Fibroblast of mammary gland (primary cell): Measurements from ENCODE around the gene LIPM.
"Not testable (repeated sequence)": the region's sequence is repeated elsewhere in the genome, so short reads cannot be mapped to it uniquely, and the experiment has no call there.

Source experiments
- DNase-seq: peaks from one replicate; pipeline ENCODE4 v3.0.0-alpha.2; 2010; ENCODE audit warnings: low read depth
- H3K4me3 ChIP-seq: 2 replicates; pipeline ENCODE4 v1.5.1; 2011; ENCODE audit warnings: low read depth, mild to moderate bottlenecking, low read length, moderate library complexity; ENCODE audit not compliant: control insufficient read depth
- TF ChIP-seq, protein P1 (sequence below): conservative IDR thresholded peaks from 2 replicates; pipeline ENCODE4 v1.5.1; 2011; ENCODE audit warnings: low read depth, low read length, inconsistent platforms; ENCODE audit not compliant: control insufficient read depth, insufficient read depth

The LIPM gene

DNA sequence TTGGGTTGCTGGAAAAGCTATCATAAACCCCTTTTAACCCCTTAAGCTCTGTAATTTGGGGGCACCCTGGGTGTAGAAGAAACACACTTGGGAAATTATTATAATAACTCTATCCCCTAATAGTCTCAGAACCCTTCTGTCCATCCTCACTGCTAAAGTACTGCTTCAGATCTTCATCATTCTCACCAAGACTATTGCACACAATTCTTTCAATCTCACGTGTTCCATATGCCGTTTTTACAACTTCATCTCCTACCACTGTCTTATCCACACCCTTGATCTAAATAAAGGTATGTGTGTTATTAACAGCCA is 33.3 kb downstream of the LIPM start:
- DNase-seq = no peak
- H3K4me3 ChIP-seq = no peak overlapping the region
- TF ChIP-seq, protein P1, sequence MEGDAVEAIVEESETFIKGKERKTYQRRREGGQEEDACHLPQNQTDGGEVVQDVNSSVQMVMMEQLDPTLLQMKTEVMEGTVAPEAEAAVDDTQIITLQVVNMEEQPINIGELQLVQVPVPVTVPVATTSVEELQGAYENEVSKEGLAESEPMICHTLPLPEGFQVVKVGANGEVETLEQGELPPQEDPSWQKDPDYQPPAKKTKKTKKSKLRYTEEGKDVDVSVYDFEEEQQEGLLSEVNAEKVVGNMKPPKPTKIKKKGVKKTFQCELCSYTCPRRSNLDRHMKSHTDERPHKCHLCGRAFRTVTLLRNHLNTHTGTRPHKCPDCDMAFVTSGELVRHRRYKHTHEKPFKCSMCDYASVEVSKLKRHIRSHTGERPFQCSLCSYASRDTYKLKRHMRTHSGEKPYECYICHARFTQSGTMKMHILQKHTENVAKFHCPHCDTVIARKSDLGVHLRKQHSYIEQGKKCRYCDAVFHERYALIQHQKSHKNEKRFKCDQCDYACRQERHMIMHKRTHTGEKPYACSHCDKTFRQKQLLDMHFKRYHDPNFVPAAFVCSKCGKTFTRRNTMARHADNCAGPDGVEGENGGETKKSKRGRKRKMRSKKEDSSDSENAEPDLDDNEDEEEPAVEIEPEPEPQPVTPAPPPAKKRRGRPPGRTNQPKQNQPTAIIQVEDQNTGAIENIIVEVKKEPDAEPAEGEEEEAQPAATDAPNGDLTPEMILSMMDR = no peak

DNA sequence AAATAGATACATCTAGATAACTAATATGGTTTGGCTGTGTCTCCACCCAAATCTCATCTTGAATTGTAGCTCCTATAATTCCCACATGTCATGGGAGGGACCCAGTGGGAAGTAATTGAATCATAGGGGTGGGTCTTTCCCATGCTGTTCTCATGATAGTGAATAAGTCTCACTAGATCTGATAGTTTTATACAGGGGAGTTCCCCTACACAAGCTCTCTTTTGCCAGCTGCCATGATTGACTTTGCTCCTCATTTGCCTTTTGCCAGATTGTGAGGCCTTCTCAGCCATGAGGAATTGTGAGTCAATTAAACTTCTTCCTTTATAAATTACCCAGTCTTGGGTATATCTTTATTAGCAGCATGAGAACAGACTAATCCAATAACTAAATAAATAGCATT is 35.1 kb downstream of the LIPM start:
- DNase-seq = peak; percentile 18
- not testable (repeated sequence) for H3K4me3 ChIP-seq

DNA sequence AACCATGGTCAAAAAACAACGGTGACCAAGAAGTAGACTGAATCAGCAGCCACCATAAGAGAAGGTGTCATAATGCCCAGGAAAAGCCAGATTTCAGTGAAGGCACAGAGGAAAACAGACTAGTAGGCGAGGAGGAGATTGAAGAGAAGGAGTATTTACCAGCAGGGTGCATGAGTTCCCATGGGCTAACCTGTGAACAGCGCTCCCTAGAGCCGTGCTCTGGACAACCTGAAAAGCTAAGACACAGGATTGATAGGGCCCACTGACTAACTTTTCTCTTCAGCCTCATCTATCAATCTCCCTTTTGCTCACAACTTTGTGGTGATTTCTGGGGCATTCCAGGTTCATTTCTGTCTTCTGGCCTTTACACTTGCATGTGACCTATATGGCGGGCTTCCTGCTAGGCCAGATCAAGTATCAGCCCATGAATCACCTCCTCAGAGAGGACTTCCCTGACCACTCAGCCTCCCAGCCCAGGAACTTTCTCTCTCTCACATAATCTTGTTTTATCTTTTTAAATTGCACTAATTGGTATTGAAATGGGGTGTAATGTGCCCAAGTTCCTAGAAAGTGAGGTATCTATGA is 36.3 kb downstream of the LIPM start:
- DNase-seq = no peak
- TF ChIP-seq, protein P1 = no peak
- no peak overlapping the region for H3K4me3 ChIP-seq

DNA sequence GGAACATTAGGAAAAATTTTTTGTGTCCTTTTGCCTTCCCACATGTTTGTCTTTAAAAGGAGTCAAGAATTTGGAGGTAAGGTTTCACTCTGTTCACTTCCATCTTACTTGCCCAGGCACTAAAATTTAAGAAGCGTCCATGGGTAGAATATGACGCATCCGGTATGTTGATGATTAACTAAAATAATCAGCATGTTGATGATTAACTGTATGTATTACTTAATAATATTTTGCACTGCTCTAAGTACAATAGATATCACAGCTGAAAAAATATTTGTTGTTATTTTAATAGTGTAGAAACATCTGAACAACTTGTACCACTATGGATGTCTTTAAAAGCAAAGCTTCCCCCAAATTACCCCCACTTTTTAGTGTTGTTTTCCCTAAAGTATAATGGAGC is 37.6 kb downstream of the LIPM start:
- TF ChIP-seq, protein P1 = no peak
- H3K4me3 ChIP-seq = no peak overlapping the region
- DNase-seq = no peak

DNA sequence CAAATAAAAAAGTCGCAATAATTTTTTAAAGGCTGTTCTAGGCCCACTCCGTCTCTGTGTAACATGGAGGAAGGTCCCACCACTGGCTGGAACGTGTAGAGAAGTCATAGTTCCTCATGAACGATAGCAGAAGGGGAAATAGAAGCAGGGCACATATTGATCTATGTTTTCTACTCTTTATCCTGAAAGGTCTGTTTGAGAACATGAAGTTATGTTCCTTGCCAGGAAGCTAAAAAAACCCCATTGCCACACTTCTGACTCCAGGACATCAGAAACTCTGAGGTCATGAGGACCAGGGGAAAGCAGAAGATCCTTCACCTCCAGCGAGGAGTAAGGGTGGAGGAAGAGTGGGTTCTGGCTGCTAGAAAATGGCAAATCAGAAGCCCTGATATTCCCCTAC is 38.4 kb downstream of the LIPM start:
- TF ChIP-seq, protein P1 = no peak
- DNase-seq = no peak
- H3K4me3 ChIP-seq = no peak overlapping the region

DNA sequence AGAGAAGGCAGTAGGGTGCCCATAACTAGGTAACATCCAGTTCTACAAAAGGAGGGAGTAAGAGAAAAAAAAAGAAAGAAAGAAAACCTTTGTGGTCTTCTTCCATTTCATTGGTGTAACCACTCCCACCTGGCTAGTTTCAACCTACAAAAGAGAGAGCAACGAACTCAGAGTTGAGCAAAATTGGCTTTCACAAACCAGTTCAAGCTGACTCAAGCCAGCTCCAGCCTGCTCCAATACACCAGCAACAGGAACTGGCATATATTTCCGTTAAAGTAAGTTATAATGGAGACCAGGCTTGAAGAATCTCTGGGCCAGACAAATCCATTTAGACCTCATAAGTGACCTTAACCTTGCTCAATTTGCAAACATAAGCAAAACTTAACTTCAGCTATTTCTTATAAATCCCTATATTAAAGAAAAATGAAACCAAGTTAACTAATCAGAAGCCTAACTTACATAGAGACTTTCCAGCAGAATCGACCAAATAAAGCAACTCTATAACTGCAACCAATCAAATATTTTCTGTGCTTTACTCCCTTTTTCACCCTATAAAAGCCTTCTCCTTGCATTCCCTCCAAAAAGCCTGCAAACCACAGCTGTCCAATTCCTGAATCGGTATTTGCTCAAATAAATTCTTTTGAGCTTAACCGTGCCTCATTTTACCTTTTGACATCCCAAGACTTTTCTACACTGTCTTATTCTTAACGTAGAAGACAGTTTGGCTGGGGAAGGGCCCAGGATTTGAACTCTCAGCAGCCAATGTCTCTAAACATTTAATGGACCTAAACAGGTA is 39.0 kb downstream of the LIPM start:
- no peak overlapping the region for H3K4me3 ChIP-seq
- TF ChIP-seq, protein P1 = no peak
- DNase-seq = no peak

DNA sequence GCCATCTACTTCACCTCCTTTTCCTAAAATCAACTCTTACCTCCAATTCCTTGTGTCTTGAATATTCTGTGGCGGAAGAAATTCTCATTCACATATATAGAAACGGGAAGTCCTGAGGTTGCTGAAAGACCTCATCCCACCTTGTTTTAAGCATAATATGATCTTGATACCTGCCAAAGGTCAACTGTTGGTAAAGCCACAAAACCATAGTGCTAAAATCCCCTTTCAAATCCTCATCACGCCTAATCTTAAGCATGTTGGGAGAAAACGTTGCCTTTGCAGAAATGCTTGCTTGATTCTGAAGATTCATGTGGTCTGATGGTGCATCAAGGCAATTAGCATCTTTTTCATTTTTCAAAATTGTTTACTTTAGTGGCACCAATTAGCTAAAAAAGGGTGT is 40.6 kb downstream of the LIPM start:
- DNase-seq = no peak
- TF ChIP-seq, protein P1 = no peak
- H3K4me3 ChIP-seq = no peak overlapping the region
